SU-DHL-6 (cell line): ENCODE measurements around the gene KRT73.

Experiments used
- CTCF ChIP-seq: fragments of 200-600 bp; sonication (generic); IDR thresholded peaks from one replicate; pipeline ENCODE4 v1.5.1; 2017; ENCODE audit warnings: antibody characterized with exemption, mild to moderate bottlenecking, low read length, moderate library complexity; ENCODE audit not compliant: insufficient read depth, poor library complexity, severe bottlenecking
- EZH2phosphoT487 ChIP-seq: fragments of 200-600 bp; sonication (generic), shearing (Covaris generic); conservative IDR thresholded peaks from 2 replicates; pipeline ENCODE4 v1.6.1; 2018; ENCODE audit warnings: mild to moderate bottlenecking, antibody characterized with exemption, low read length, moderate library complexity, mixed read lengths

GRCh38 chr12:52649066-52649465 lies 30.7 kb upstream of the KRT73 start:
- TF ChIP-seq CTCF = no peak
- no peak for TF ChIP-seq EZH2phosphoT487
